HG03571 (cell line): ENCODE results near the gene LYRM2.
A peak's percentile ranks its signal among the peaks of the same experiment; 100 is the strongest.

Experiments
- ATAC-seq: cut with Tn5 transposase; IDR thresholded peaks from one replicate; pipeline ENCODE4 v1.9.1; 2021; ENCODE audit not compliant: unreplicated experiment

LYRM2 gene, protein sequence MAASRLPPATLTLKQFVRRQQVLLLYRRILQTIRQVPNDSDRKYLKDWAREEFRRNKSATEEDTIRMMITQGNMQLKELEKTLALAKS

DNA sequence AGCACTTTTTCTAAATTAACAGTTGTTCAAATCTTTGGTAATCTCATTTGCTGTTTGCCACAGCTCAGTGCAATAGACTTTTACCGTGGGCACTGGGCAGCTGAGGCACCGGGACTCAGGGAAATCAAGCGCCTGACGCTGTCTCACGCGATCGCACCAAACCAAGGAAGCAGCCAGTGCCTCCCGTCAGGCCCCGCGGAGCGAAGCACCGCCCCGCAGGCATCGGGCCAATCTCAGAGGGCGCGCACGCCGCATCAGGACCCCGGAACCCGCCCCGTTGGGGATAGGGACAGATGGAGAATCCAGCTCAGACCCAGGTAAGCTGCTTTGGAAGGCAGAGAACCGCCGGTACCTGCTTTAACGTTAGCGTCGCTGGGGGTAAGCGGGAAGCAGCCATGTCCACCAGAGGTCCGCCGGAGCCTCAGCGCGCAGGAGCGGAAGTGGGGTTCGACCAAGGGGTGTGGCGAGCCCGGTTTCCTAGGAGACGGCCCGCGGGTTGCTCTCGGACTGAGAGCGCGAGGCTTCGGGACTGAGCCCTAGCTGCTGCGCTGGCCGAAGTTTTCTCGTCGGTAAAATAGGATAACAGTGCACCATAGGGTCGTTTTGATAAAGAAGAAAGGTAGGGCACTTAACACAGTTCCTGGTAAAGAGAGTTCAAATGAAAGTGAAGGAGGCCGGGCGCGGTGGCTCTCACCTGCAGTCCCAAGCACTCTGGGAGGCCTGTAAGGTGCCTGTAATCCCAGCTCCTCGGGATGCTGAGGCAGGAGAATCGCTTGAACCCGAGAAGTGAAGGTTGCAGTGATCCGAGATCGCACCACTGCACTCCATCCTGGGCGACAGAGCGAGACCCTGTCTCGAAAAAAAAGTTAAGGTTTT is at the start of gene LYRM2:
LYRM2 (minus strand) TSS at position 428 of the 876 bp plus-strand sequence; CDS start at position 397, 31 bp downstream.
- ATAC-seq = peak; percentile 99

DNA sequence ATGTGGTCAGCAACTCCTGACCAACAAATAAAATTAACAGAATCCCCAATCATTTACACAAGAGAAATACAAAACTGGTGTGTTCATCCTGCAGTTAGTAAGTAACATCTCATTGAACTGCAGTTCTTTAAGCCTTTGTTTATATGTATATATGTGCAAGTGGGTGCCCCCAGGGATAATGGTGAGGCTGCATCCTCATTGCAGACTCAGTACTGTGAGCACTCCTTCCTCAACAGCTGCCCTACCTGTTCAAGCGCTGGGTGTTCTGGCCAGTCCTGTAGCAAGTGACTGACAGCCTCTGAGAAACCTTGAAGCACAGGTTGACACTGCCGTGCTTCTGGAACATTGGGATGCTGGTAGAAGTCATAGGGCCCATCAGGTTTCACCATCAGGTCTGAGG is 49.8 kb upstream of the LYRM2 start:
- ATAC-seq = no peak

DNA sequence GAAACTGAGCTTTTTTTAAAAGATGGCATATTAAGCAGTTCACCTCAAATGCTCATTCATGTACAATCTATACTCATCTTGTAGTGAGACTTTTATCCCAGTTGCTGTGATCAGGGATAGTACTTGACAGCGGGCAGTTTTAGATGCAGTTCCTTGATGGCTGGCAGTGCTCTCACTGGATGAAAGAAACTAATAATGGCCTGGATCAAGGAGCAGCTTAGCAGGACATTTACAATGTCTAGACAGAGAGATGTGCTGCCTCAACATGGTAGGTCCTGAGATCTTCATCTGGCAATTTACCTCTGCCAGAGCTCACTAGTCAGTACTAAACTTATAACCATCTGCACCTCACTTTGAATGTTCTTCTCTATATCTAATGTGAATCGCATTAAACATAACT is 46.8 kb upstream of the LYRM2 start:
- no peak for ATAC-seq

DNA sequence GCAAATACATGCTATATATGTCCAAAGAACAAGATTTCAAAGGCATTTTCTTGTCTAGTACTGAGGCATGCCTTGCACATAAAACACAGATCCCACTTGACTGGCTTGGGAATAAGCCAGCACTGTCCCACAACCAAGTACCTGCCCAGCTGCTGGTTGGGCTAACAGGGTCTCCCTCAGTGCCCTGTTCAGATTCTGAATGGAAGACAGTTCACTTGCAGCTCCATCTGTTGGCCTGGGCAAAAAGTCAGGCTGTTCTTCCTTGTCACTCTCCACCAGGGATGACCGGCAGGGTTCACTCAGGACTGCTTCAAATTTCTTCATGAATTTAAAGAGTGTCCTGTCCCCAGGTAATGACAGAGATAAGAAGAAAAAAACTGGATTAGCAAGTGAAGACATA is 44.4 kb upstream of the LYRM2 start:
- ATAC-seq = no peak

DNA sequence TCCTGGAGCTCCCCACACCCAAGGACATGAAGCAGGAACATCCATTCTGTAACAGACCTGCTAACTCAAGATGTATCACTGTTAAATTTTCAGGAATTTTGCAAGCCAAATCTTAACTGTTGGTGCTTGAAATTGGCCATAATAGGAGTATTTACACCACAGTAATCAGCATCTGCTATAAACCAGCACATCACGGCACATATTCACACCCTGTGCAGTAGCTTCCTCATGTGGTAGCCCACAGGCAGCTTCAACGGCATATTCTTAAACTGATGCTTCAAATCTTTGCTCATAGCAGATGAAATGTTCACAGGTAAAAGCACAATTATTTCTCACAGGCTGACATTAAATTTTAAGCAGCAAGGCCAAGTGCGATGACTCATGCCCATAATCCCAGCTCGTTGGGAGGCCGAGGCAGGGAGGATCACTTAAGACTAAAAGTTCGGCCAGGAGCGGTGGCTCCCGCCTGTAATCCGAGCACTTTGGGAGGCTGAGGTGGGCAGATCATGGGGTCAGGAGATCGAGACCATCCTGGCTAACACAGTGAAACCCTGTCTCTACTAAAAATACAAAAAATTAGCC is 43.5 kb upstream of the LYRM2 start:
- no peak for ATAC-seq

DNA sequence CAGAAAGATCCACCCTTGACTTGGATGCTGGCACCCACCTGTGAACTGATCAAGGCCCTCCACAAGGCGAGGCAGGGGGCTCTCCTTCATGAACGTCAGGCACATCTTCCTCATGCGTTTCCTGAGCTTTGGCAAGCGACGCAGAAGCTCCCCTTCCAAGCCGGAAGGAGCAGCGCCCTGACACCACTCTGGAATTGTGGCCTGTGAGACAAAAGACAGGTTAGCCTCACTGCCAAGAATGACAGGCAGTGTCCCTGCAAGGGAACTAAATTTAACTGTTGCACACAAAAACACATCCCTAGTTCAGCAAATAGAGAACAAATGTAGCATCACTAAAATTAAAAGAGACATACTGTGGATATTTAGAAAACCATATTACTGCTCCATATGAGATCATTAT is 42.0 kb upstream of the LYRM2 start:
- no peak for ATAC-seq

DNA sequence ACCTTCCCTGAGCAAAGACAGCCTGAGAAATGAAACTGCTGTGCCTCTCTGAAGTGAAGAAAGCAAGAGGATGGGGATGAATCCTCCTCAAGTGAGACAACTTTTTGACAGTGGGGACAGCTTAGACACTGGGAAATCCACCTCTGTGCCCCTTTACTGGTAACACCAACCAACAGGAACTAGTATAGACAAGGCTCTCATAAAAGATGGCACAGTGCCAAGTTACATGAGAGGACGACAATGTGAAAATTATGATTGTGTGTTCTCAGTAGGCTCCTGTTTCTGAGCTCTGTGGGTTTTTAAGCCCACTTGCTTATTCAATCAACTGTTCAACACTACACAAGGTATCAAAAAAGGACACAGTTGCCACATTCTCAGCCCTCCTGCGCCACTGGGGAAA is 41.6 kb upstream of the LYRM2 start:
- ATAC-seq = no peak

DNA sequence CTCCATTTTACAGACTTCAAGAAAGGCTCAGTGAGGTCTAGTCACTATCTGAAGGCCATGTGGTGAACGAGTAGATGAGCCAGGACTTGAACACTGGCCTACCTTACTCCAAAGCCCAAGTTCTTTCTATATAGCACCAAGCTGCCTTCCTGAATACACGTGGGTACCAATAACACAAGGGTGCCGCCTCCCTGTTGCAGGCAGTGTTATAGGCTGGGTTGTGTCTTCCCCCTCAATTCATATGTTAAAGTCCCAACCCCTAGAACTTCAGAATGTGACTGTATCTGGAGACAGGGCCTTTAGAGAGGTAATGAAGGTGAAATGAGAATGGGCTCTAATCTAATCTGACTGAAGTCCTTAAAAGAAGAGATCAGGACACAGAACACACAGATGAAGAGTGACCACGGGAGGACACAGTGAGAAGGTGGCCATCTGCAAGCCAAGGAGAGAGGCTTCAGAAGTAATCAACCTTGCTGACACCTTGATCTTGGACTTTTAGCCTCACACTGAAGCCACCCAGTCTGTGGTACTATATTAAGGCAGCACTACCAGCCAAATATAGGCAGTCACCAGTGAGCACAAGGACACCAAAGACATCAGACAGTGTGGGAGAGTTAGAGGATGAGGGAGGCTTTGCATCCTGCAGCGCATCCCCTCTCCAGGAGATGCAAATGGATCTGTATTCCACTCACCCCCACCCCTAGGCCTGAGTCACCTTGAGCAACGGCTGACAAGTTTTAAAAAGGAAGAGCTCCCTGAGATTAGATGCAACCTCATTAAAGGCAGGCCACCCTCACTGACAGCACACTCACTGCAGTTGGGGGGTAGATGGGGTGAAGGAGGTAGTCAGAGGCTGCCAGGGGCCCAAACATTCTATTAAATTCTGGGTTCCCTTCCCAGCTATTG is 40.9 kb upstream of the LYRM2 start:
- no peak for ATAC-seq

DNA sequence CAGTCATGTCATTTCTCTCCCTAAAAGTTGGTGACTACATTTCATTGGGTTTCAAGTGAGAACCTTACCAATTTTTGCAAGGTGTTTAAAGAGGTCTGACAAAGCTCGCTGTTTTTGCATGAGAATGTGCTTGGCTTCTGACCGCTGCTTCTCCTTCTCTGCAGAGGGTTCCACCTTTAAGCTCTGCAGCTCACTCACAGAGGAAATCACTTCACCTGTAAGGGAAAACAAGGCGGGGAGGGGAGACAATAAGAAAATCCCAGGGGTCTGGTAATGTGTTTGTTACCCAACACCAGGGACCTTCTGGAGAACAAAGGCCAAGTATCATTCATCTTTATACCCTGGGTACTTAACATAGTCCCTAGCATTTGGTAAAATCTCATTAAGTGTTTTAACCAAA is 40.0 kb upstream of the LYRM2 start:
- no peak for ATAC-seq

DNA sequence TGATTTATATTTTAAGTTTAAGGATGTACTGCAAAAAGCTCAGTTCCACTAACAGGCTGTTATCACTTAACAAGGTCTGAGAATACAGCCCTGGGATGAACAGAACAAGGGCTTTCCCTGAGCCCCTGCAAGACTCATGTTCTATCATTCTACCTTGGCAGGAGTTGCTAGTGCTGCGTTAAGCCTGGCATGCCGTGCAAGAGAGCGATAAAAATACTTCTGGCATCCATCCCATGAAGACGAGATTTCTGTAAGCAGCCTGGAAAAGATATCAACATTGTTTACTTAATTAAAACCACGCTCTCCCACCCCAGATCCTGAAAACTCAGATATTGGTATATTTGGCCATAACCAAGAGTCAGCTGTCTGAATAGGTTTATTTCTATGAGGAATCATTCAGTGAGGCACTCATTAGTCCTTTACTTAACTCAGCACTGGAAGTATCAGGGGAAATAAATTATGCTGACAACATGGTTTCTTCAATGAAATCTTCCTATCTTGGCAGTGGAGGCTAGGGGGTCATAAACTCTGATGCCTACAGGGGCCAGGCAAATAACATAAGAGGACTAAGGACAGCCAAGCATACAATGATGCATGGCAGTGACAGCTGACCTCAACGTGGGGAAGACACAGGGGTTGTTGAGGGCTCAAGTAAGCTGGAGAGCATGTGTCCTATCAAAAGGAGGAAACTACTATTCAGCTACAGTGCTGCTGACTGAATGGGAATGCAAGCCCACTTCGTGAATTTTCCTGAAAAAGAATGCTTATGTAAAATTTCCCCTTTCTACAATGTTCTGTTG is 37.6 kb upstream of the LYRM2 start:
- ATAC-seq = no peak

DNA sequence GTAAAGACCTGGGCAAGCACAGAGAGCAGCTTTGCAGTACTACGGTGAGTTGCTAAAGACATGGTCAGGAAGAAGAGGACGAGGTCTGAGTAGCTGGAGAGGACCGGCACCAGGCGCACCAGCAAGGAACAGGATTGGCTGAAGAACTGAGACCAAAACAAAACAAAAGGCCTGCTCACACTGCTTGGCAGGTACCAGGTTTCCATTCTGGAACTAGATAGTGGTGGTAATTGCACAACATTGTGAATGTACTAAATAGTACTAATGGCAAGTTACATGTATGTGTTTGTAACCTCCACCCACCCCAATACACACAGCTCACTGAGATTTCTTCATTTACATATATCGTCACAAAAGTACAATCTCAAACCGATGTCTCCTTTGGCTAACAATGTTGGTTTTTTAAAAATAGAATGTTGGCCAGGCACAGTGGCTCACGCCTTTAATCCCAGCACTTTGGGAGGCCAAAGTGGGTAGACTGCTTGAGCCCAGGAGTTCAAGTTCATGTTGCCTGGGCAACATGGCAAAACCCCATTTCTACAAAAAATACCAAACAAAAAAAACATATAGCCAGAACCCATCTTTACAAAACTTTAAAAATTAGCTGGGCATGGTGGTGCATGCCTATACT is 32.5 kb upstream of the LYRM2 start:
- ATAC-seq = no peak

DNA sequence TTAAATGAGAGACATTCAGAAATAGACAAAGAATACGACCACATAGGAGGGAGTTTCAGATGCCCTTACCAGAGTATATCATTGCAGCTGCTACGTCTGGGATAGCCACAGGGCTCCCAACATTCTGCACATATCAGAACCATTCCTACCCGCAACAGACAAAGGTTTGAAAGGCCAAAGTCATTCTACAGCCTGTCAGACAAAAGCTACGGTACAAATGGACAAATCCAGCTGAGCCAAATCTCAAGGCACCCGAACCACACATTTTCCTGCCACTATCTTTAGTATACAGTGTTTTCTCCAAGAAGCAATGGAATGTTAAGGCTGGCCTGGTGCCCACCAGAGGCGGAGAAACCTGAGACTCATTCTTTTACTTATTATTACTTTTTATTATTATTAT is 30.5 kb upstream of the LYRM2 start:
- ATAC-seq = no peak

DNA sequence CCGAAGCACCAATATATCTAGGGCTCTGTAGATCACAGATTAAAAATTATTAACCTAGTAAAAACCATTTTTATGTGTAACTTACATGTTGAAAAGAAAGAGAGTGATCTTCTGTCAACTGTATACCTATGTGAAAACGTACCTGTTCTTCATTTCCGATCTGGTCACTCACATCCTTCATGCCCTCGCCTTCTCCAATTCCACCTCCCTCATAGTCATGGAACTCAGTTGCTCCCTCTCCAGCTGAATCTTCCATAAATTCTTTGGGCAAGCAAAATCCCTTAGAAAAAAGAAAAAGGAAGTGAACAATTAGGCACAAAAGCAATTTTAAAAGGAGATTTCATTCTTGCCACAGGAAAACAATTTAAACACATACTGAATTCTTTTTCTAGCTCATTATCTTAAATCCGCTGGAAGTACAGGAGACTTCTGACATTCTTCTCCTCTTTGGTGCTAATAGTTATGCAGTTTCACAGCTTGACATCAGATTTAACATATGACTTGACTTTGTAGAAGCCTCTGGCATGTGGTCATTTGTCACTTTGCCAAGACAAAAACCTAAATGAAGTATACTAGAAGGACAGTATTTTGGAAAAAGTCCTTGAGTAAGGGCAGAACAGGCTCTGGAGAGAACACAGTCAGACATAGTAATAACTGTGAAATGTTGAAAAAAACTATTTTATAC is 29.5 kb upstream of the LYRM2 start:
- ATAC-seq = no peak

DNA sequence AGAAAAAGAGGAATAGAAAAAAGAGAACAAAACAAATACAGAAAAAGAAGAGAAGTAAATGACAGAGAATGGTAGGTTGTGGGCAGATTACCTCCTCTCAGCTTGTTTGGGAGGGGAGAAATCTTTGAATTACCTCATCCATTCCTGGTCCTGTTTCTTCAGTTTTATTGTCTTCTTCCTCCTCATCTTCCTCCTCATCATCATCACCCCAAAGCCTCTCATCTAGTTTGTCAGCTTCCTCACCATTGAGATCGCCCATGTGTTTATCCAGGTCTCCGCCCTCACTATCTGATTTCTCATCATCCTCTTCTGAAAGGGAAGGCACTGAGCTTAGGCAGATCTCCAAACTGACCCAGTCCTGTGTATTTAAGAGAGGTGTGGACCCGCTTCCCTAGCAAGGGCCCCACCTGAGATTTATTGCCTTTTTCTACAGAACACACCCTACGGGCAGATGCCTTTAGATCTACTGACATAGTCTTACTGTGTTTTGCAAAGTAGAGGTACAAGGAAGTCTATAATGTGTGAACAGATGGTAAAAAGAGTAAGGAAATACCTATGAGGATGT is 24.2 kb upstream of the LYRM2 start:
- no peak for ATAC-seq

DNA sequence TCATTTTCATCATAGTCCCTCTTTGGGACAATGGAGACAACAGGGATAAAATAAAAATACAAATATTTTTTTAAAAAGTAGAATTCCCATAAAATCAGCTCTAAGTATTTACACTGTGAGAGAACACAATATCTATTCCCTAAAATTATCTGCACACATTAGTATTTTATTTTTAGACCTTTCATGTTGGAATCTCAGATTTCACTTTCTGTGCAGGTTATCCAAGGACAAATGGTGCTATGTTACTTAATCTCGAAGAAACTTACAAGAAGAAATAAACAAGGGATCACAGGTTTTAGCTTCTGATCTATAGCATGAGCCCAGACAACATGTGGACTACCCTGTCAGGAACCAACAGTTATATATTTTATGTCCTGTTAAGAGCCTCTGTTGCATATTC is 23.0 kb upstream of the LYRM2 start:
- ATAC-seq = no peak

DNA sequence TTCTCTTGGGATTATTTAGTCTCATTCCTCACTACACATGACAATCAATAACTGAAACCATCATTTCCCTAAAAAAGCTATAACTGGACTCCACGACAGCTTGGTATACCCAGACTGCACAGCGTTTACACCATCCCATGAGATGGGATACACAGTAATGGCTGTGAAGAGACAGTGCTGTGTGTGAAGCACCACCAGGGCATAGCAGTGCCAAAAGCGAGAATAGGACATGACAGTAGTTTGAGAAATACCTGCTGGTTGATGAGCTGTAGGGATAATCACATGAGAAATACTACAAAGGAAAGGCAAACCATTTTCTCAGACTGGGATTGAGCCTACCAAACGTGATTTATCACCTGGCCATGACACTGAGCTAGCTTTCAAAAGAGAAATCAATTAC is 22.4 kb upstream of the LYRM2 start:
- no peak for ATAC-seq

DNA sequence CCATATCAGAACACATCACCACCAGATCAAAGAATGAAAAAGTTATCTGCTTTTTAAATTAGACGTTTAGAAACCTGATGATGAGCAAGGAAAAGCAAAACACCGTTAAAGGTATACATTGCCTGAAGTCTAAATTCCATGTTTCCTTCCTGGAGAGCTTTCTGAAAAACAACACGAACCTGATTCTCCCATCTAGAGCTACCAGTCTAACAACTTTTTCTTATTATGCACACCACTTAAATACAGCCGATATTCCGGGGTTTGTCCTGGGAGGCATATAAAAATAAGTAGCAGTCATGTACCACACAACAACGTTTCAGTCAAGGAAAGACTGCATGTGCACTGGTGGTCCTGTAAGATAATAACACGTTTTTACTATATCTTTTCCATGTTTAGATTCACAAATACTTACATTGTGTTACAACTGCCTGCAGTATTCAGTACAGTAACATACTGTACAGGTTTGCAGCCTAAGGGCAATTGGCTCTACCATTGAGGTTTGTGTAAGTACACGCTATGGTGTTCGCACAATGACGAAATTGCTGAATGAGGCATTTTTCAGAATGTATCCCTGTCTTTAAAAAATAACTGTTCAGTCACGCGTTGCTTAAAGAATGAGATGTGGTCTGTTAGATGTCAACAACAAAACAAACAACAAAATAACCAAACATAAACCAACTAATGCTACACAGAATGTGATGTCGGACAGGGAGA is 19.1 kb upstream of the LYRM2 start:
- no peak for ATAC-seq

DNA sequence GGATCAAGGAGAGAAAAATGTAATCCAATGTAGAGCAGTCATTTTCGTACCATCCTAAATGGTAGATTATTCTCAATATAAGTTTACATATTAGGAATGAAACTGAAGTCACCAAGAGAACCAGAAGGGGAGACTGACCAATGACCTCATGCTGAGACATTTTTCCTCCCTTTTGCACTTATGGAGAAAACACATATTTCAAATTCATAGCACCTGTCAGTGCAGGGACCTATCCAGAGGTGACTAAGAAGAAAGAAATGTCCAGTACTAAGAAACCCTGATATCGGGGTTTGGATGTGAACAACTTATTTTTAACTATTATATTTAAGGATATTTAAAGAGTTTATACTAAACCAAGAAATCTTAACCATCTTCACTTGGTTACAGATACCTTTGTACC is 16.6 kb upstream of the LYRM2 start:
- ATAC-seq = no peak

DNA sequence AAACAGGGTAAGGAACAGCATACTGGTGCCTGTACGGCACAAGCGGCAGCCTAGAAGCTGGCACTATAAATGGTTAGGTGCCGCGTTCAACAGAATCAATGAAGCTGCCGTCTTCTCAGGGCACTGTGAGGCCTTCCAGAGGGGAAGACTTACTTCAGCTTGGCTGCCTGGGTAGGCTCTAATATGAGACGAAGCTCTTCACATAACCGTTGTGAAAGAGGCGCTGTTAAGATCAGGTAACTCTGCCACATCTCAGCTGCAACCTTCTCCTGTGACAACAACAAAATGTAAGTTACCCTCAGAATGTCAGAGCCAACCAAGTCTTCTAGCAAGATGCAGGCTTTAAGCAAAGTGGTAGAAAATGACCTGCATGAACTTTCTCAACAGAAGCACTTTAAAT is 12.0 kb upstream of the LYRM2 start:
- ATAC-seq = no peak
